Lower lobe of right lung (tissue), 2 donors: ENCODE measurements around the gene SH3PXD2A. TPM values are rescaled to one million over a fixed set of nuclear protein-coding genes. Genes with fewer than 3 reads are reported as not detected.

Experiments
- ATAC-seq, 2 donors: fragments of 200-7000 bp; cut with Tn5 transposase; one replicate each; pipeline ENCODE4 v1.9.1; 2020 to 2022; ENCODE audit warnings: mild to moderate bottlenecking in 2 of 2, moderate library complexity in 2 of 2
- DNase-seq: peaks from one replicate; pipeline ENCODE4 v3.0.0-alpha.2; 2020
- H3K27ac ChIP-seq: fragments of 200-600 bp; one replicate; pipeline ENCODE4 v1.8.0; 2022
- H3K27me3 ChIP-seq: fragments of 200-600 bp; one replicate; pipeline ENCODE4 v1.8.0; 2022; ENCODE audit warnings: low read depth
- H3K36me3 ChIP-seq: fragments of 200-600 bp; one replicate; pipeline ENCODE4 v1.8.0; 2022; ENCODE audit warnings: mild to moderate bottlenecking
- H3K4me1 ChIP-seq: fragments of 200-600 bp; one replicate; pipeline ENCODE4 v1.8.0; 2022
- H3K4me3 ChIP-seq: fragments of 200-600 bp; one replicate; pipeline ENCODE4 v1.8.0; 2022; ENCODE audit warnings: mild to moderate bottlenecking
- H3K9me3 ChIP-seq: fragments of 200-600 bp; one replicate; pipeline ENCODE4 v1.8.0; 2022
- intact Hi-C: fragments of 100-400 bp; cut with DNase I; formaldehyde crosslinking; loops from one replicate; pipeline ENCODE4 v1.11.0; 2022
- total RNA-seq: library from RNA; stranded (reverse); fragmentation: NEBNext Ultra II Directional; extraction: Animal tissue kit (Norgen Biotek cat#: 25700); gene quantifications from one replicate; pipeline ENCODE4 v1.2.1, GENCODE V29; 2021
- TF ChIP-seq, protein P1 (sequence below): fragments of 200-600 bp; IDR thresholded peaks from one replicate; pipeline ENCODE4 v1.8.0; 2022; ENCODE audit warnings: antibody characterized with exemption, mild to moderate bottlenecking
- donor health status: DM: no; HTN: yes; CAD: no; lungs with severe emphysema.

The SH3PXD2A gene
- total RNA-seq, 1 donor from 2014 or later = 34.8 TPM

GRCh38 chr10:103600325-103600724, 255.1 kb downstream of the SH3PXD2A start:
- ATAC-seq (no peak), DNase-seq (no peak)
- Histone ChIP-seq H3K27ac (no peak overlapping the region), H3K36me3 (peaks cover 35% of the 10 kb centered on the region), H3K9me3 (no peaks in the 10 kb centered on the region), H3K4me1 (no peaks in the 10 kb centered on the region), H3K27me3 (no peaks in the 10 kb centered on the region), H3K4me3 (no peak overlapping the region)
- intact Hi-C loops = no loop called here
- TF ChIP-seq, protein P1, sequence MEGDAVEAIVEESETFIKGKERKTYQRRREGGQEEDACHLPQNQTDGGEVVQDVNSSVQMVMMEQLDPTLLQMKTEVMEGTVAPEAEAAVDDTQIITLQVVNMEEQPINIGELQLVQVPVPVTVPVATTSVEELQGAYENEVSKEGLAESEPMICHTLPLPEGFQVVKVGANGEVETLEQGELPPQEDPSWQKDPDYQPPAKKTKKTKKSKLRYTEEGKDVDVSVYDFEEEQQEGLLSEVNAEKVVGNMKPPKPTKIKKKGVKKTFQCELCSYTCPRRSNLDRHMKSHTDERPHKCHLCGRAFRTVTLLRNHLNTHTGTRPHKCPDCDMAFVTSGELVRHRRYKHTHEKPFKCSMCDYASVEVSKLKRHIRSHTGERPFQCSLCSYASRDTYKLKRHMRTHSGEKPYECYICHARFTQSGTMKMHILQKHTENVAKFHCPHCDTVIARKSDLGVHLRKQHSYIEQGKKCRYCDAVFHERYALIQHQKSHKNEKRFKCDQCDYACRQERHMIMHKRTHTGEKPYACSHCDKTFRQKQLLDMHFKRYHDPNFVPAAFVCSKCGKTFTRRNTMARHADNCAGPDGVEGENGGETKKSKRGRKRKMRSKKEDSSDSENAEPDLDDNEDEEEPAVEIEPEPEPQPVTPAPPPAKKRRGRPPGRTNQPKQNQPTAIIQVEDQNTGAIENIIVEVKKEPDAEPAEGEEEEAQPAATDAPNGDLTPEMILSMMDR = no peak

DNA sequence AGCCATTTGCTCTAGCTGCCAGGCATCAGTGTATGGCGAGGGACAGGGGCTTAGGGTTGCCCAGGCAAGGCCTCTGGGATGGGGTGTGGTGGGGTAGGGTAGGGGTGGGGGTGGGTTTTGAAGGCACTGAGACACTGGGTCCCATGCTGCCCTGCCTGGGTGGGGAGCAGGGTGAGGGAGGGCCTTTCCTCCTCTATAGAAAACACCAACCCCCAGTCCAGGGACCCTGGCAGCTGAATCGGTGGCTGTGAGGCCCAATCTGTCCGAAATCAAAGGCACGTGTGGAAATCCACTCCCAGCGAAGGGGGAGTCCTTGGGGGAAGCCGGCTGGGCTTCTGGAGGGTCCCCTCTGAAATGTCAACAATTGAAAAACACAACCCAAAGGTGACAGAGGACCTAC, 255.5 kb downstream of the SH3PXD2A start:
- Histone ChIP-seq H3K9me3 (no peaks in the 10 kb centered on the region), H3K27me3 (no peaks in the 10 kb centered on the region), H3K27ac (no peak overlapping the region), H3K4me1 (no peaks in the 10 kb centered on the region), H3K4me3 (no peak overlapping the region), H3K36me3 (peaks cover 31% of the 10 kb centered on the region)
- TF ChIP-seq, protein P1 = no peak
- ATAC-seq = no peak
- no peak for DNase-seq
- intact Hi-C loops = no loop called here

- no peak overlapping the region for H3K27ac ChIP-seq
- H3K36me3 ChIP-seq = peaks cover 24% of the 10 kb centered on the region
- intact Hi-C loops = no loop called here
- DNase-seq (no peak), ATAC-seq (no peak)
- TF ChIP-seq, protein P1 = no peak
- no peaks in the 10 kb centered on the region for H3K9me3 ChIP-seq
- no peak overlapping the region for H3K4me3 ChIP-seq
- H3K4me1 ChIP-seq = no peaks in the 10 kb centered on the region
- no peaks in the 10 kb centered on the region for H3K27me3 ChIP-seq
Observed at GRCh38 chr10:103599211-103599610, 256.2 kb downstream of the SH3PXD2A start.

GRCh38 chr10:103598654-103599115, 256.7 kb downstream of the SH3PXD2A start:
- peaks cover 20% of the 10 kb centered on the region for H3K36me3 ChIP-seq
- ATAC-seq (peak; percentile 26 to 60), DNase-seq (no peak)
- TF ChIP-seq, protein P1 = peak; percentile 54
- no peaks in the 10 kb centered on the region for H3K9me3 ChIP-seq
- H3K27ac ChIP-seq = no peak overlapping the region
- intact Hi-C loops = no loop called here
- H3K27me3 ChIP-seq = no peaks in the 10 kb centered on the region
- H3K4me3 ChIP-seq = no peak overlapping the region
- H3K4me1 ChIP-seq = no peaks in the 10 kb centered on the region

DNA sequence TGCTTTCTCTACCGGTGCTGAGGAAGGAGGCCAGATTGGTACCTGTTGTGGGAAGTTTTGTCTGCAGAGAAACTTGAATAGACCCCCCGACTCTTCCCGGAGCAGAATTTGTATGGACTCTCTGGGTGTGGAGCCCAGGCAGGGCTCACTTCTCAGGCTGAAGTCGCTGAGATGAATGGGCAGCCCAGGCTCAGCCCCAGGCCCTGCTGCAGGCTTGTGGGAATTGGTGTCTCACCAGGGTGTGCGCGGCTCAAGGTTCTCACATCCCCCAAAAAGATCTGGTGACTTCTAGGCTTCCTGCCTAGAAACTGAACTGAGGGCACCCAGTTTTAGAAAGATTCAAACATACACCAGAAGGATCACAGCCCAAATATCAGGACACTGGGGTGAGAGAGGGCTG, 258.4 kb downstream of the SH3PXD2A start:
- intact Hi-C loops = no loop called here
- H3K4me1 ChIP-seq = no peaks in the 10 kb centered on the region
- DNase-seq = no peak
- peaks cover 3% of the 10 kb centered on the region for H3K36me3 ChIP-seq
- no peaks in the 10 kb centered on the region for H3K9me3 ChIP-seq
- H3K27ac ChIP-seq = no peak overlapping the region
- TF ChIP-seq, protein P1 = no peak
- H3K27me3 ChIP-seq = no peaks in the 10 kb centered on the region
- no peak overlapping the region for H3K4me3 ChIP-seq
- ATAC-seq = no peak
